NT2/D1 (cell line): Measurements from ENCODE around the gene GIPC1.

Experiments used
- SUZ12 ChIP-seq: IDR thresholded peaks from 2 replicates; pipeline ENCODE4 v1.6.1; 2011; ENCODE audit not compliant: insufficient read length, insufficient read depth; ENCODE audit errors: extremely low read depth
- ZNF274 ChIP-seq: IDR thresholded peaks from 2 replicates; pipeline ENCODE4 v1.6.1; 2011; ENCODE audit warnings: mild to moderate bottlenecking, low read depth, low read length

GRCh38 chr19:14479309-14479974, 16.5 kb downstream of the GIPC1 start:
- TF ChIP-seq ZNF274, result no peak
- no peak for TF ChIP-seq SUZ12
